H1 (cell line): Measurements from ENCODE around the gene JAK2. TPM values are rescaled to one million over a fixed set of nuclear protein-coding genes. Genes with fewer than 3 reads are reported as not detected.

ENCODE experiments used
- CTCF ChIA-PET: fragments of 300-600 bp; sonication (Branson Sonifier 250); formaldehyde crosslinking; loops from one replicate; lab custom pipeline; 2021; ENCODE audit not compliant: partially characterized antibody; lab: Charles Lee
- POLR2A ChIA-PET: fragments of 300-600 bp; sonication (Branson Sonifier 250); formaldehyde crosslinking; loops from one replicate; lab custom pipeline; 2021; ENCODE audit warnings: inconsistent platforms; ENCODE audit not compliant: partially characterized antibody; lab: Charles Lee
- DNase-seq, 2 experiments: peaks; one replicate each; pipeline versions ENCODE4 v3.0.0 to v3.0.0-alpha.2; 2010 to 2022; ENCODE audit warnings: low spot score in 2 of 2, low read depth in 1 of 2, mixed read lengths in 1 of 2
- FAIRE-seq: peaks from 2 replicates; lab custom pipeline; 2011; peaks lifted over from hg19 to GRCh38; lab: Jason Lieb, UNC
- H2AFZ ChIP-seq: 2 replicates; pipeline ENCODE4 v1.8.1; 2012; ENCODE audit warnings: low read length, inconsistent platforms
- H2AK5ac ChIP-seq: 2 replicates; pipeline ENCODE4 v1.6.1; 2013; ENCODE audit warnings: low read depth, low read length
- H2BK120ac ChIP-seq: replicated peaks from 2 replicates; pipeline ENCODE3; 2013; ENCODE audit warnings: low read depth, low read length, inconsistent platforms
- H2BK12ac ChIP-seq: 2 replicates; pipeline ENCODE4 v1.6.1; 2013; ENCODE audit warnings: low read depth, low read length
- H2BK15ac ChIP-seq: 2 replicates; pipeline ENCODE4 v1.6.1; 2013; ENCODE audit warnings: low read length
- H2BK20ac ChIP-seq: 2 replicates; pipeline ENCODE4 v1.6.1; 2013; ENCODE audit warnings: low read length
- H2BK5ac ChIP-seq: 2 replicates; pipeline ENCODE4 v1.6.1; 2013; ENCODE audit warnings: low read depth, low read length
- H3K14ac ChIP-seq: 2 replicates; pipeline ENCODE4 v1.6.1; 2013; ENCODE audit warnings: inconsistent platforms; ENCODE audit not compliant: insufficient read length
- H3K18ac ChIP-seq: 2 replicates; pipeline ENCODE4 v1.6.1; 2013; ENCODE audit warnings: low read length; ENCODE audit errors: extremely low read depth
- H3K23ac ChIP-seq: 2 replicates; pipeline ENCODE4 v1.6.1; 2013; ENCODE audit warnings: inconsistent platforms; ENCODE audit not compliant: insufficient read length
- H3K23me2 ChIP-seq: 2 replicates; pipeline ENCODE4 v1.6.1; 2013; ENCODE audit warnings: low read depth, low read length
- H3K27ac ChIP-seq: 2 replicates; pipeline ENCODE4 v1.6.1; 2011; ENCODE audit warnings: low read depth, low read length, inconsistent platforms
- H3K27me3 ChIP-seq, 4 experiments: replicated peaks in 1 of 4; 1 replicate in 1 of 4; 2 replicates in 3 of 4; pipeline versions ENCODE4 v1.6.1 to v1.8.1; 2011 to 2013; ENCODE audit warnings: low read length in 3 of 4, mild to moderate bottlenecking in 3 of 4, inconsistent platforms in 2 of 4, mixed read lengths in 2 of 4, moderate library complexity in 1 of 4; ENCODE audit not compliant: control insufficient read depth in 3 of 4, insufficient read depth in 3 of 4; ENCODE audit errors: extremely low read depth in 1 of 4
- H3K36me3 ChIP-seq, 4 experiments: 2 replicates each; pipeline versions ENCODE4 v1.6.1 to v1.8.1; 2011 to 2013; ENCODE audit warnings: mild to moderate bottlenecking in 4 of 4, low read length in 3 of 4, moderate library complexity in 2 of 4, control low read depth in 1 of 4, inconsistent platforms in 1 of 4; ENCODE audit not compliant: insufficient read depth in 4 of 4, control insufficient read depth in 2 of 4
- H3K4ac ChIP-seq: replicated peaks from 2 replicates; pipeline ENCODE3; 2013; ENCODE audit warnings: low read length, low read depth, mixed read lengths, inconsistent platforms; ENCODE audit not compliant: insufficient read length
- H3K4me1 ChIP-seq, 4 experiments: replicated peaks in 1 of 4; 1 replicate in 1 of 4; 2 replicates in 3 of 4; pipeline versions ENCODE4 v1.6.1 to v1.8.1; 2011 to 2013; ENCODE audit warnings: low read length in 3 of 4, inconsistent platforms in 2 of 4, mixed read lengths in 1 of 4; ENCODE audit not compliant: insufficient read depth in 4 of 4, control insufficient read depth in 3 of 4
- H3K4me2 ChIP-seq, 2 experiments: 2 replicates each; pipeline versions ENCODE4 v1.6.1 to v1.8.1; 2011 to 2013; ENCODE audit warnings: low read depth in 2 of 2, low read length in 2 of 2, control low read depth in 1 of 2, inconsistent platforms in 1 of 2, mild to moderate bottlenecking in 1 of 2; ENCODE audit not compliant: insufficient read depth in 1 of 2
- H3K4me3 ChIP-seq, 4 experiments: fragments of 200-600, 300-600 bp in 1 of 4; sonication (generic), shearing (Covaris generic), sonication (Bioruptor Twin) in 1 of 4; 2 replicates each; pipeline versions ENCODE4 v1.5.1 to v1.8.1; 2011 to 2016; ENCODE audit warnings: low read length in 4 of 4, low read depth in 3 of 4, control low read depth in 2 of 4, inconsistent platforms in 2 of 4, mild to moderate bottlenecking in 2 of 4, mixed read lengths in 1 of 4, moderate library complexity in 1 of 4; ENCODE audit not compliant: insufficient read depth in 2 of 4; ENCODE audit errors: extremely low read depth in 1 of 4
- H3K56ac ChIP-seq: replicated peaks from 2 replicates; pipeline ENCODE3; 2013; ENCODE audit warnings: low read depth, mild to moderate bottlenecking, mixed read lengths, low read length, inconsistent platforms; ENCODE audit not compliant: insufficient read length
- H3K79me1 ChIP-seq: 2 replicates; pipeline ENCODE4 v1.6.1; 2013; ENCODE audit warnings: low read depth, low read length, control low read depth
- H3K79me2 ChIP-seq, 2 experiments: 2 replicates each; pipeline versions ENCODE4 v1.6.1 to v1.8.1; 2012 to 2013; ENCODE audit warnings: low read length in 2 of 2, mild to moderate bottlenecking in 2 of 2, inconsistent platforms in 1 of 2; ENCODE audit not compliant: insufficient read depth in 2 of 2, control insufficient read depth in 1 of 2
- H3K9ac ChIP-seq, 4 experiments: replicated peaks in 1 of 4; 1 replicate in 1 of 4; 2 replicates in 3 of 4; pipeline versions ENCODE4 v1.6.1 to v1.8.1; 2011 to 2013; ENCODE audit warnings: low read depth in 3 of 4, low read length in 3 of 4, control low read depth in 2 of 4, mild to moderate bottlenecking in 2 of 4, moderate library complexity in 2 of 4, inconsistent platforms in 1 of 4; ENCODE audit errors: extremely low read depth in 1 of 4
- H3K9me3 ChIP-seq, 2 experiments: 2 replicates each; pipeline versions ENCODE4 v1.6.1 to v1.8.1; 2012 to 2013; ENCODE audit warnings: mild to moderate bottlenecking in 2 of 2, moderate library complexity in 2 of 2, control low read depth in 1 of 2, inconsistent platforms in 1 of 2, low read depth in 1 of 2, low read length in 1 of 2, mixed read lengths in 1 of 2; ENCODE audit not compliant: insufficient read depth in 2 of 2
- H4K20me1 ChIP-seq, 2 experiments: replicated peaks in 1 of 2; 2 replicates each; pipeline versions ENCODE3 to v1.8.1; 2011 to 2013; ENCODE audit warnings: inconsistent platforms in 2 of 2, low read length in 2 of 2, mild to moderate bottlenecking in 1 of 2; ENCODE audit not compliant: insufficient read depth in 2 of 2, control insufficient read depth in 1 of 2
- H4K5ac ChIP-seq: 2 replicates; pipeline ENCODE4 v1.6.1; 2013; ENCODE audit warnings: low read length, low read depth, mixed read lengths, inconsistent platforms; ENCODE audit not compliant: insufficient read length
- H4K8ac ChIP-seq: 2 replicates; pipeline ENCODE4 v1.8.0; 2013; ENCODE audit warnings: mild to moderate bottlenecking, moderate library complexity, low read length, inconsistent platforms; ENCODE audit not compliant: insufficient read depth; ENCODE audit errors: extremely low read depth
- H4K91ac ChIP-seq: replicated peaks from 2 replicates; pipeline ENCODE3; 2013; ENCODE audit warnings: low read length, mixed read lengths, inconsistent platforms; ENCODE audit not compliant: insufficient read length
- E2F6 ChIP-seq: IDR thresholded peaks from 2 replicates; pipeline ENCODE4 v1.6.1; 2012; ENCODE audit warnings: inconsistent platforms
- EGR1 ChIP-seq: IDR thresholded peaks from 2 replicates; pipeline ENCODE4 v1.6.1; 2011; ENCODE audit warnings: low read depth, low read length, borderline replicate concordance
- FOSL1 ChIP-seq: IDR thresholded peaks from 2 replicates; pipeline ENCODE4 v1.6.1; 2011; ENCODE audit warnings: mild to moderate bottlenecking, low read depth, low read length, moderate library complexity; ENCODE audit not compliant: insufficient read depth
- KDM5A ChIP-seq: fragments of 200-600 bp; IDR thresholded peaks from 2 replicates; pipeline ENCODE4 v1.7.1; 2012; ENCODE audit warnings: mild to moderate bottlenecking, low read length, inconsistent platforms, mixed read lengths
- NRF1 ChIP-seq: IDR thresholded peaks from 2 replicates; pipeline ENCODE4 v1.6.1; 2011; ENCODE audit warnings: mild to moderate bottlenecking, low read depth, low read length, improper control_type of control experiment
- RAD21 ChIP-seq, 2 experiments: IDR thresholded peaks in 1 of 2; conservative IDR thresholded peaks in 1 of 2; 2 replicates each; pipeline ENCODE4 v1.6.1; 2011; ENCODE audit warnings: low read depth in 2 of 2, low read length in 2 of 2, improper control_type of control experiment in 1 of 2, inconsistent platforms in 1 of 2, mild to moderate bottlenecking in 1 of 2, moderate library complexity in 1 of 2
- RXRA ChIP-seq: IDR thresholded peaks from 2 replicates; pipeline ENCODE4 v1.6.1; 2011; ENCODE audit warnings: low read depth, mild to moderate bottlenecking, low read length, moderate library complexity; ENCODE audit not compliant: insufficient read depth
- SP2 ChIP-seq: IDR thresholded peaks from 2 replicates; pipeline ENCODE4 v1.6.1; 2012; ENCODE audit warnings: mild to moderate bottlenecking, low read length, inconsistent platforms
- SRF ChIP-seq: IDR thresholded peaks from 2 replicates; pipeline ENCODE4 v1.6.1; 2011; ENCODE audit warnings: mild to moderate bottlenecking, low read depth, low read length, moderate library complexity
- TEAD4 ChIP-seq: IDR thresholded peaks from 2 replicates; pipeline ENCODE4 v1.6.1; 2012; ENCODE audit warnings: low read depth, low read length, inconsistent platforms, mixed read lengths
- WGBS, 2 experiments: shearing (Covaris generic) in 1 of 2; methylation state at CpG; one replicate each; pipeline versions ENCODE4 v1.1.6 to v1.1.7; 2013 to 2015; ENCODE audit warnings: low lambda C conversion rate in 2 of 2, mixed read lengths in 2 of 2, inconsistent platforms in 1 of 2, low coverage in 1 of 2, missing lambda C conversion rate in 1 of 2; ENCODE audit not compliant: insufficient replicate concordance in 2 of 2, insufficient coverage in 1 of 2, insufficient read length in 1 of 2; ENCODE audit errors: extremely low coverage in 1 of 2, missing lambda C conversion rate in 1 of 2; 5-methylcytosine and 5-hydroxymethylcytosine counted together
- polyA plus RNA-seq, 7 experiments: library from polyadenylated mRNA; depleted of rRNA in 3 of 7; stranded (reverse) in 5 of 7; unstranded in 2 of 7; fragments of >200 nt in 5 of 7; fragments of 200-250 nt in 2 of 7; gene quantifications; 1 replicate in 5 of 7; 2 replicates in 1 of 7; 4 replicates in 1 of 7; pipeline versions ENCODE4 v1.2.1 to v1.2.3, GENCODE V29; 2011 to 2013; ENCODE audit warnings: missing spikeins in 2 of 7, mixed read lengths in 2 of 7
- total RNA-seq: library from RNA; stranded (reverse); fragmentation: NEBNext Ultra II Directional; extraction: Animal tissue kit (Norgen Biotek cat#: 25700); gene quantifications from 2 replicates; pipeline ENCODE4 v1.2.1, GENCODE V29; 2021
- TF ChIP-seq, protein P1 (sequence below), 3 experiments: IDR thresholded peaks; 1 replicate in 2 of 3; 2 replicates in 1 of 3; pipeline versions ENCODE4 v1.5.1 to v1.6.1; 2011; ENCODE audit warnings: low read length in 3 of 3, mild to moderate bottlenecking in 3 of 3, inconsistent platforms in 2 of 3, low read depth in 1 of 3, moderate library complexity in 1 of 3; ENCODE audit not compliant: insufficient read depth in 1 of 3; ENCODE audit errors: control extremely low read depth in 1 of 3

The JAK2 gene
- total and polyA plus RNA-seq, 2 of the 8 experiments (the other 6 are each of a cell fraction or from before 2014, with no cell fraction given) = 0.50 to 2.1 TPM

GRCh38 chr9:5073701-5074100 lies 88.6 kb downstream of the JAK2 start:
- WGBS, 2 experiments = 82% methylated on average over 1 of the region's 1 CpG; no CpG with 5 or more reads in 1 of the 2 experiments
- H3K14ac ChIP-seq = no peak overlapping the region
- no peak overlapping the region for H2BK15ac ChIP-seq
- no peak overlapping the region for H3K27ac ChIP-seq
- H3K56ac ChIP-seq = no peak overlapping the region
- H3K23me2 ChIP-seq = no peaks in the 10 kb centered on the region
- no peak overlapping the region for H2BK20ac ChIP-seq
- H3K4me3 ChIP-seq = no peak overlapping the region
- H3K27me3 ChIP-seq = no peaks in the 10 kb centered on the region
- no peak for FAIRE-seq
- no peaks in the 10 kb centered on the region for H3K36me3 ChIP-seq
- no peak overlapping the region for H2AK5ac ChIP-seq
- no peak overlapping the region for H2BK5ac ChIP-seq
- H4K5ac ChIP-seq = no peak overlapping the region
- ChIA-PET POLR2A (no interaction called here), CTCF (no interaction called here)
- H4K91ac ChIP-seq = no peak overlapping the region
- H3K9ac ChIP-seq = no peak overlapping the region
- no peak overlapping the region for H3K4ac ChIP-seq
- no peak overlapping the region for H2BK12ac ChIP-seq
- peaks cover 0 to 2% of the 10 kb centered on the region in 2 experiments for H4K20me1 ChIP-seq
- no peaks in the 10 kb centered on the region for H3K79me1 ChIP-seq
- H2AFZ ChIP-seq = no peak overlapping the region
- H3K4me2 ChIP-seq = no peak overlapping the region
- H2BK120ac ChIP-seq = no peak overlapping the region
- H3K4me1 ChIP-seq = no peaks in the 10 kb centered on the region
- H3K23ac ChIP-seq = no peak overlapping the region
- no peak overlapping the region for H3K18ac ChIP-seq
- no peaks in the 10 kb centered on the region for H3K9me3 ChIP-seq
- no peak overlapping the region for H4K8ac ChIP-seq
- no peak for DNase-seq
- H3K79me2 ChIP-seq = no peaks in the 10 kb centered on the region
- no peak for TF ChIP-seq RAD21 (IDR thresholded peaks at IDR 0.05 in 1 of 2, conservative IDR thresholded peaks at IDR 0.05 in 1 of 2; ENCODE audit: low read depth in 2 of 2, low read length in 2 of 2)
- TF ChIP-seq KDM5A = no peak
- no peak for TF ChIP-seq NRF1
- TF ChIP-seq TEAD4 = no peak
- TF ChIP-seq RXRA = no peak
- TF ChIP-seq, protein P1, sequence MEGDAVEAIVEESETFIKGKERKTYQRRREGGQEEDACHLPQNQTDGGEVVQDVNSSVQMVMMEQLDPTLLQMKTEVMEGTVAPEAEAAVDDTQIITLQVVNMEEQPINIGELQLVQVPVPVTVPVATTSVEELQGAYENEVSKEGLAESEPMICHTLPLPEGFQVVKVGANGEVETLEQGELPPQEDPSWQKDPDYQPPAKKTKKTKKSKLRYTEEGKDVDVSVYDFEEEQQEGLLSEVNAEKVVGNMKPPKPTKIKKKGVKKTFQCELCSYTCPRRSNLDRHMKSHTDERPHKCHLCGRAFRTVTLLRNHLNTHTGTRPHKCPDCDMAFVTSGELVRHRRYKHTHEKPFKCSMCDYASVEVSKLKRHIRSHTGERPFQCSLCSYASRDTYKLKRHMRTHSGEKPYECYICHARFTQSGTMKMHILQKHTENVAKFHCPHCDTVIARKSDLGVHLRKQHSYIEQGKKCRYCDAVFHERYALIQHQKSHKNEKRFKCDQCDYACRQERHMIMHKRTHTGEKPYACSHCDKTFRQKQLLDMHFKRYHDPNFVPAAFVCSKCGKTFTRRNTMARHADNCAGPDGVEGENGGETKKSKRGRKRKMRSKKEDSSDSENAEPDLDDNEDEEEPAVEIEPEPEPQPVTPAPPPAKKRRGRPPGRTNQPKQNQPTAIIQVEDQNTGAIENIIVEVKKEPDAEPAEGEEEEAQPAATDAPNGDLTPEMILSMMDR (IDR thresholded peaks at IDR 0.05; ENCODE audit: control extremely low read depth in 1 of 3, insufficient read depth in 1 of 3, low read depth in 1 of 3, low read length in 3 of 3) = no peak
- no peak for TF ChIP-seq E2F6
- TF ChIP-seq SP2 = no peak
- TF ChIP-seq SRF = no peak
- no peak for TF ChIP-seq FOSL1
- no peak for TF ChIP-seq EGR1
